AG04450 (cell line): ENCODE measurements around the gene SLC25A23. TPM values are rescaled to one million over a fixed set of nuclear protein-coding genes. Genes with fewer than 3 reads are reported as not detected.

Experiments
- CTCF ChIA-PET: fragments of 300-600, 350-600 bp; formaldehyde crosslinking; extraction: SDS; loops from one replicate; lab custom pipeline; 2022; ENCODE audit warnings: antibody characterized with exemption, inconsistent platforms; lab: Charles Lee
- POLR2A ChIA-PET: fragments of 350-600 bp; formaldehyde crosslinking; extraction: SDS; loops from one replicate; lab custom pipeline; 2021; ENCODE audit warnings: antibody characterized with exemption, inconsistent platforms; lab: Yijun Ruan, JAX
- DNase-seq: peaks from one replicate; pipeline ENCODE4 v3.0.0-alpha.2; 2011; ENCODE audit warnings: low read depth, low spot score
- H3K27ac ChIP-seq: one replicate; pipeline ENCODE4 v1.5.1; 2012; ENCODE audit warnings: low read depth, low read length, control low read depth
- H3K27me3 ChIP-seq: one replicate; pipeline ENCODE4 v1.6.0; 2012; ENCODE audit warnings: low read length; ENCODE audit not compliant: control insufficient read depth, insufficient read depth
- H3K4me3 ChIP-seq: 2 replicates; pipeline ENCODE4 v1.5.1; 2011; ENCODE audit warnings: mild to moderate bottlenecking, low read depth, low read length, control low read depth
- H3K9me3 ChIP-seq: 2 replicates; pipeline ENCODE4 v1.5.1; 2012; ENCODE audit warnings: low read length; ENCODE audit not compliant: control insufficient read depth, insufficient read depth
- CTCF ChIP-seq: IDR thresholded peaks from 2 replicates; pipeline ENCODE4 v1.5.1; 2011; ENCODE audit warnings: low read depth, low read length, control low read depth, inconsistent platforms
- polyA plus RNA-seq: library from polyadenylated mRNA; depleted of rRNA; stranded (reverse); fragments of >200 nt; gene quantifications from 2 replicates; pipeline ENCODE4 v1.2.3, GENCODE V29; 2011

The SLC25A23 gene
- polyA plus RNA-seq, 1 experiment = 8.0 TPM

GRCh38 chr19:6480848-6481415 lies 21.3 kb upstream of the SLC25A23 start:
- POLR2A ChIA-PET = no interaction called here
- H3K27me3 ChIP-seq = no peaks in the 10 kb centered on the region
- H3K27ac ChIP-seq = no peak overlapping the region
- no peak for DNase-seq
- no peak for TF ChIP-seq CTCF
- H3K9me3 ChIP-seq = peaks cover 15% of the 10 kb centered on the region
- CTCF ChIA-PET = interaction anchor here (1.1 kb wide), 1 partner anchor 382 kb away, joined by 7 read pairs; no protein-coding TSS in a partner anchor
- H3K4me3 ChIP-seq = no peak overlapping the region

- H3K9me3 ChIP-seq = peaks cover 23% of the 10 kb centered on the region
- H3K27ac ChIP-seq = no peak overlapping the region
- POLR2A ChIA-PET = no interaction called here
- CTCF ChIA-PET = no interaction called here
- no peak for DNase-seq
- no peak overlapping the region for H3K4me3 ChIP-seq
- peaks cover 6% of the 10 kb centered on the region for H3K27me3 ChIP-seq
- TF ChIP-seq CTCF = no peak
Observed at GRCh38 chr19:6479836-6480398, 20.3 kb upstream of the SLC25A23 start.

- H3K27ac ChIP-seq = no peak overlapping the region
- H3K9me3 ChIP-seq = peaks cover 23% of the 10 kb centered on the region
- H3K4me3 ChIP-seq = no peak overlapping the region
- peaks cover 6% of the 10 kb centered on the region for H3K27me3 ChIP-seq
- TF ChIP-seq CTCF = no peak
- DNase-seq = no peak
- CTCF ChIA-PET = no interaction called here
- POLR2A ChIA-PET = no interaction called here
Observed at GRCh38 chr19:6478815-6479214, 19.2 kb upstream of the SLC25A23 start.

- peaks cover 23% of the 10 kb centered on the region for H3K9me3 ChIP-seq
- H3K27ac ChIP-seq = no peak overlapping the region
- no peak for DNase-seq
- ChIA-PET POLR2A (no interaction called here), CTCF (no interaction called here)
- no peak overlapping the region for H3K4me3 ChIP-seq
- H3K27me3 ChIP-seq = peaks cover 6% of the 10 kb centered on the region
- TF ChIP-seq CTCF = no peak
Observed at GRCh38 chr19:6476896-6477431, 17.4 kb upstream of the SLC25A23 start.

- H3K4me3 ChIP-seq = no peak overlapping the region
- no peak overlapping the region for H3K27ac ChIP-seq
- TF ChIP-seq CTCF = no peak
- no peak for DNase-seq
- peaks cover 23% of the 10 kb centered on the region for H3K9me3 ChIP-seq
- ChIA-PET POLR2A (interaction anchor here (1.0 kb wide), 1 partner anchor 52 kb away, joined by 3 read pairs; the partner anchor contains the start of gene KHSRP), CTCF (no interaction called here)
- H3K27me3 ChIP-seq = peaks cover 6% of the 10 kb centered on the region
Observed at GRCh38 chr19:6476155-6476895, 16.7 kb upstream of the SLC25A23 start.
